OCI-LY7 (cell line): ENCODE measurements around the gene TMEM223.

Source experiments
- EZH2phosphoT487 ChIP-seq: fragments of 200-600 bp; sonication (generic); IDR thresholded peaks from 2 replicates; pipeline ENCODE4 v1.6.1; 2018; ENCODE audit warnings: low read depth, borderline replicate concordance, mild to moderate bottlenecking, mixed run types, antibody characterized with exemption, low read length, moderate library complexity, mixed read lengths
- TF ChIP-seq, protein P1 (sequence below): fragments of 200-600 bp; sonication (generic); conservative IDR thresholded peaks from 2 replicates; pipeline ENCODE4 v1.5.1; 2014; ENCODE audit warnings: mild to moderate bottlenecking, antibody characterized with exemption, low read length, moderate library complexity, mixed read lengths

DNA sequence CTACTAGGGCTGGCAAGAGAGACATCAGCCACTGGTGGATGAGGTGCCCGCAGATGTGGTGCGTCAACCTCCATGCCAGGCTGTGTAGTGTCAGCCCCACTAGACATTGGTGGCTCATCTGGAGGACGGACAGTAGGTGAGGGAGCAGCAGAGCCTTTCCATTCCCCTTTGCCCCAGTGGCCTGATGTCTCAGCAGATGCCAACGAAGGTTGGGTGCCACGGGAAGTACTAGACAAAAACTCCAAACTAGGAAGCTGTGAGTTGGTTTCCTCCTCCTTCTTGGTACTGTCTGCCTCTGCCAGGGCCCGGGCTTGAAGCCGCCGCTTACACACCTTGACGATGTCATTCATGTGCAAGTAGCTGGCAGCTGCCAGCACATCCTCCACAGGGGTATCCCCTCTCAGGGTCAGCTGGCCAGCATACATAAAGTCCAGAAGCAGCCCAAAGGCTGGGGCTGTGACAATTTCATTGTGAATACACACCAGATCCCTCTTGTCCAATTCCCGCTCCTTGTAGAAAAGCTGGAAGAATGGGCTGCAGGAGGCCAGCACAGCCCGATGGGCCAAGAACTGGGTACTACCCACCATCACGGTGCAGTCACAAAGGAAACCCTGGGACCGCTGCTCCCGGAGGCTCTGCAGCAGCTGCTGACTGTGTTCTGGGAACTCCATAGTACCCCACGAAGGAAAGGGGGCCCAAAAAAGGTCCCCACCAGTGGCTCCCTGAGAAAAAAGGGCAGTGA is 38.6 kb downstream of the TMEM223 start:
- TF ChIP-seq, protein P1, sequence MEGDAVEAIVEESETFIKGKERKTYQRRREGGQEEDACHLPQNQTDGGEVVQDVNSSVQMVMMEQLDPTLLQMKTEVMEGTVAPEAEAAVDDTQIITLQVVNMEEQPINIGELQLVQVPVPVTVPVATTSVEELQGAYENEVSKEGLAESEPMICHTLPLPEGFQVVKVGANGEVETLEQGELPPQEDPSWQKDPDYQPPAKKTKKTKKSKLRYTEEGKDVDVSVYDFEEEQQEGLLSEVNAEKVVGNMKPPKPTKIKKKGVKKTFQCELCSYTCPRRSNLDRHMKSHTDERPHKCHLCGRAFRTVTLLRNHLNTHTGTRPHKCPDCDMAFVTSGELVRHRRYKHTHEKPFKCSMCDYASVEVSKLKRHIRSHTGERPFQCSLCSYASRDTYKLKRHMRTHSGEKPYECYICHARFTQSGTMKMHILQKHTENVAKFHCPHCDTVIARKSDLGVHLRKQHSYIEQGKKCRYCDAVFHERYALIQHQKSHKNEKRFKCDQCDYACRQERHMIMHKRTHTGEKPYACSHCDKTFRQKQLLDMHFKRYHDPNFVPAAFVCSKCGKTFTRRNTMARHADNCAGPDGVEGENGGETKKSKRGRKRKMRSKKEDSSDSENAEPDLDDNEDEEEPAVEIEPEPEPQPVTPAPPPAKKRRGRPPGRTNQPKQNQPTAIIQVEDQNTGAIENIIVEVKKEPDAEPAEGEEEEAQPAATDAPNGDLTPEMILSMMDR = no peak
- TF ChIP-seq EZH2phosphoT487 = no peak
